Ovary (tissue), 3 donors: Measurements from ENCODE around the gene KLF16.

Source experiments
- EP300 ChIP-seq: sonication (generic); formaldehyde crosslinking; IDR thresholded peaks from one replicate; pipeline ENCODE4 v1.6.1; 2017; ENCODE audit warnings: antibody characterized with exemption
- POLR2A ChIP-seq: fragments of 450-650 bp; IDR thresholded peaks from one replicate; pipeline ENCODE4 v1.6.1; 2017; ENCODE audit warnings: antibody characterized with exemption, mild to moderate bottlenecking, moderate library complexity
- TF ChIP-seq, protein P1 (sequence below), 3 donors: fragments of 450-650 bp in 2 of 3; fragments of 200-600 bp in 1 of 3; IDR thresholded peaks; one replicate each; pipeline versions ENCODE4 v1.5.1 to v1.8.0; 2016 to 2022; ENCODE audit warnings: antibody characterized with exemption in 3 of 3, mild to moderate bottlenecking in 1 of 3
- donor health status: DM: no; HTN: no; CAD: no.

DNA sequence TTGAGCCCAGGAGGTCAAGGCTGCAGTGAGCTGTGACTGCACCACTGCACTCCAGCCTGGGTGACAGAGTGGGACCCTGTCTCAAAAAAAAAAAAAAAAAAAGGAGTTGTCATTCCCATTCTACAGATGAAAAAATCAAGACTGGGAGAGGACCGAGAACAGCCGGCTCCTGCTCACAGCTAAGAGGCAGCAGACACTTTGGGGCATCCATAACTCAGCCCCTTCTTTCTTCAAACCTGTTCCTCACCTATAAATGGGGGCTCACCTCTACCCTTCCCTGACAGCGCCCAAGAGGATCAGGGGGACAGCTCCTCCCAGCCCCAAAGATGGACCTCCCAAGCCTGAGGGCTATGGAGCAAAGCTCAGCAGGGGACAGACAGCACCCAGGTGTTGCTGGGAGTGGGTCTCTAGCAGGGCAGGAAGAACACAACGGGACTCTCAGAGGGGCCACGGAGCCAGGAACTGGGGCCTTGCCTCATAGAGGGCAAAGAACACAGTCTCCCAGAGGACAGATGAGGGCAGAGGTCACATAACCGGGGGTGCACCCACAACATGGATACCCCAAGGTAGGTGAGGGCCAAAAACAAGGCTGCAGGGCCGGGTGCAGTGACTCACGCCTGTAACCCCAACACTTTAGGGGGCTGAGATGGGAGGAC lies 3.4 kb upstream of the KLF16 start:
- TF ChIP-seq EP300 (no peak), POLR2A (no peak)
- TF ChIP-seq, protein P1, sequence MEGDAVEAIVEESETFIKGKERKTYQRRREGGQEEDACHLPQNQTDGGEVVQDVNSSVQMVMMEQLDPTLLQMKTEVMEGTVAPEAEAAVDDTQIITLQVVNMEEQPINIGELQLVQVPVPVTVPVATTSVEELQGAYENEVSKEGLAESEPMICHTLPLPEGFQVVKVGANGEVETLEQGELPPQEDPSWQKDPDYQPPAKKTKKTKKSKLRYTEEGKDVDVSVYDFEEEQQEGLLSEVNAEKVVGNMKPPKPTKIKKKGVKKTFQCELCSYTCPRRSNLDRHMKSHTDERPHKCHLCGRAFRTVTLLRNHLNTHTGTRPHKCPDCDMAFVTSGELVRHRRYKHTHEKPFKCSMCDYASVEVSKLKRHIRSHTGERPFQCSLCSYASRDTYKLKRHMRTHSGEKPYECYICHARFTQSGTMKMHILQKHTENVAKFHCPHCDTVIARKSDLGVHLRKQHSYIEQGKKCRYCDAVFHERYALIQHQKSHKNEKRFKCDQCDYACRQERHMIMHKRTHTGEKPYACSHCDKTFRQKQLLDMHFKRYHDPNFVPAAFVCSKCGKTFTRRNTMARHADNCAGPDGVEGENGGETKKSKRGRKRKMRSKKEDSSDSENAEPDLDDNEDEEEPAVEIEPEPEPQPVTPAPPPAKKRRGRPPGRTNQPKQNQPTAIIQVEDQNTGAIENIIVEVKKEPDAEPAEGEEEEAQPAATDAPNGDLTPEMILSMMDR (IDR thresholded peaks at IDR 0.05): no peak
